ENCODE measurements around the gene CIC.

Gene CIC

DNA sequence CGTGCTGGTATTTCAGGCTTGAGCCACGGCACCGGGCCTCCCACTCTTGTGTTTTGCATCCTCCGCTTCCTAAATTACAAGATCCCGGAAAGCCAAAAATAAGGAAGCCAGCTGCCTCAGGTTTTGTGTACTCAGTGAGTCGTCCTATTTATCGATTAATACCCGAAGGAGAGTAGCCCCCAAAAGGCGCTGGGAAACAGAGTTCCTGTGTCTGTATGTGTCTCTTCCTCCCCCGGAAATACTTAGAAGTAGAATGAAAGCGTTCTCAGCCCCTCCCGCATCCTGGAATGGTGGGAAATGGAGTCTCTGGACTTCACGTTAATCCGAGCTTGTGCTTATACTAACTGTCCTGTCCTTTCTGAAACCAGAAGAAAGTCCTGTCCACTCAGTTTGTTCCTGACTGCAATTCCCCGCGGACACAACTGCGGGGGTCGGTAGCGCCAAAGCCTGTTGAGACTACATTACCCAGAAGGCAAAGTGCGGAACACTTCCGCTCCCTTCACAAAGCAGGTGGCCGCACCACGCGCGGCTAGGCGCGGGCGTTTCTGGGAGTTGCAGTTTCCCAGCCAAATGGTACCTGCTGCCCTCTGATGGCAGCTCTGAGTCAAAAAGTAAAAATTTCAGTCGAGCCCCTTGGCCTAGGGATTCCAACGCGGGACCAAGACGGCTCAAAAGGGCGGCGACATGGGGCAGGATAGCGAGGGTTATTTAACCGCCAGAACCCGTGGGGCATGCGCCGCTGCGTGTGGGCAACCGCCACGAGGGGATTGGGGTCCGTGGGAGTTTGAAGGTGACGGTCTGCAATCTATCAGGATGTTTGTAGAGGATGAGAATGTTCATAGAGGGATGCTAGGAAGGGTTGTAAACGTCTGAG is 24.5 kb upstream of the CIC start:
- DNase-seq = peak; percentile 96

GRCh38 chr19:42245231-42245630 is 23.8 kb upstream of the CIC start:
- no peak for DNase-seq

DNA sequence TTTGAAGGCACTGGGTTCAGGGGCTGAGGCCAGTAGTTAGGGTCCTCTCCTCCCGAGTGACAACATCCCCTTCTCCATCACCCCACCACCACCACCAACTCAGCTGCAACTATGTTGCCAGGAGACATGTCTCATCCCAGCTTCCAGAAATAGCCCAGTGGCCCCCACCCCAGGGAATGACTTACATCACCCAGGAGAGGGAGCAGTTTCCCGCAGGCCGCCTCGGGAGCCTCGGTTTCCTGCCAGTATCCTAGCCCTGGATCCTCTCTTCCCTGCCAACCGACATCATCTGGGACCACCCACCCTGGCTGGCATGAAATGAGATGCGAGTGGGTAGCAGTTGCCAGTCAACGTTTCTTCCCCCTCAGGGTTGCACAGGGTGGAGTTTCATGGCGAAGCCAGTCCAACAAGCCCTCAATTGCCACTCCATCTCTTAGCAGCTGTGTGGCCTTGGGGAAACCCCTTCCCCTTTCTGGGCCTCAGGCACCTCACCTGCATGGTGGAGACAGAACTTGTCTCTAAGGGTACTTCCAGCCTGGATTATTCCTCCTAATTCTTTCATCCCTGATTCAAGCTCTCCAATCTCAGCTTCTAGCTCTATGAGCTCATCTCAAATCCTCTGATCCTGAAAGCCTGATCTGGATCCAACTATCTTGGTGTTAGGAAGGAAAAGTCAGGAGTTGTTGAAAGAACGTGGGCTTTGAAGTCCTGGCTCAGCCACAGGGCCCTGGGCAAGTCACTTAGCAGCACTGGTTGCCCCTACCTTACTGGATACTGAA is 22.7 kb upstream of the CIC start:
- peak; percentile 80 for DNase-seq

- DNase-seq = peak; percentile 33
Observed at GRCh38 chr19:42246922-42247639, 22.0 kb upstream of the CIC start.

- no peak for DNase-seq
Observed at GRCh38 chr19:42247640-42248199, 21.3 kb upstream of the CIC start.

- no peak for DNase-seq
Observed at GRCh38 chr19:42248270-42249148, 20.5 kb upstream of the CIC start.

DNA sequence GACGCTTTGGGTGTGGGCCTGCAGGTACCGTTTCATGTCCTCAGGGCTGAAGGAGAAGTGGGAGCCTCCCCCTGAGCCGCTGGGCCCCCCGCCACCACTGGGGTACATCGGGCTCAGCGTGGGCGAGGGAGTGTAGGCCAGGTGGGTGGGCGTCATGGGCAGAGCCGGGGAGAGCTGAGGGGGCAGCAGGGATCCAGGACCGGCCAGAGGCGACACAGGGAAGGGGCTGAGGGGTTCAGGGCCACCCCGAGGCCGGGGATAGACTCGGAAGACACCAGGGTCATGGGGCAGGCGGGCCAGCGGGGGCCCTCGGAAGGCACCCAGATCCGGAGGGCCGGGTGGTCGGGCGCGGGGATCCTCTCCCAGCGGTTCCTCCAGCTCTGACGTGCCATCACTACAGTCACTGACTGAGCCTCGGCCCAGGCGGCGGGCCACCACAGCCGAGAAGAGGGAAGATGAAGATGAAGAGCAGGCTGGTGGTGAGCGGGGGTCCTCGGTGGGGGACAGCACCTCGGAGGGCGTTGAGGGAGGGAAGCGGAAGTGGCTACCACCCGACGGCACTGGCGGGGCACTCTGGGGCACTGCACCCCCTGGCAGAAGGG is 19.8 kb upstream of the CIC start:
- no peak for DNase-seq

DNA sequence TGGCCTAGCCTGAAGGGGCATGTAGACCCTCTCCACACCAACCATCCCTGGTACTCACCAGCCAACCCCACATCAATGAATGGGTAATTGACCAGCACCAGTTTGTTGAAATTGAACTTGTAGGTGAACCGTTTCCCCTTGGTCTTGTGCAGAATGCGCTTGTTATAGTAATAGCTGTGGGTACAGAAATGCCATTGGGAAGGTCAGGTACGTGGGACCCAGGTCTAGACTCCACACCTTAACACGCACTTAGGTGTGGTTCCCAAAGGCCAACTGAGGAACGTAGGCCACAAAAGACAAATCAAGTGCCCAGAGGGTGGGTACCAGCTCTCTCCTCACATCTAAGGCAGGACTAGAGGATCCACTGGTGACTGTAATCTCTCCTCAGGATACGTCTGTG is 19.3 kb upstream of the CIC start:
- no peak for DNase-seq

GRCh38 chr19:42250183-42250665 is 18.8 kb upstream of the CIC start:
- DNase-seq = no peak

DNA sequence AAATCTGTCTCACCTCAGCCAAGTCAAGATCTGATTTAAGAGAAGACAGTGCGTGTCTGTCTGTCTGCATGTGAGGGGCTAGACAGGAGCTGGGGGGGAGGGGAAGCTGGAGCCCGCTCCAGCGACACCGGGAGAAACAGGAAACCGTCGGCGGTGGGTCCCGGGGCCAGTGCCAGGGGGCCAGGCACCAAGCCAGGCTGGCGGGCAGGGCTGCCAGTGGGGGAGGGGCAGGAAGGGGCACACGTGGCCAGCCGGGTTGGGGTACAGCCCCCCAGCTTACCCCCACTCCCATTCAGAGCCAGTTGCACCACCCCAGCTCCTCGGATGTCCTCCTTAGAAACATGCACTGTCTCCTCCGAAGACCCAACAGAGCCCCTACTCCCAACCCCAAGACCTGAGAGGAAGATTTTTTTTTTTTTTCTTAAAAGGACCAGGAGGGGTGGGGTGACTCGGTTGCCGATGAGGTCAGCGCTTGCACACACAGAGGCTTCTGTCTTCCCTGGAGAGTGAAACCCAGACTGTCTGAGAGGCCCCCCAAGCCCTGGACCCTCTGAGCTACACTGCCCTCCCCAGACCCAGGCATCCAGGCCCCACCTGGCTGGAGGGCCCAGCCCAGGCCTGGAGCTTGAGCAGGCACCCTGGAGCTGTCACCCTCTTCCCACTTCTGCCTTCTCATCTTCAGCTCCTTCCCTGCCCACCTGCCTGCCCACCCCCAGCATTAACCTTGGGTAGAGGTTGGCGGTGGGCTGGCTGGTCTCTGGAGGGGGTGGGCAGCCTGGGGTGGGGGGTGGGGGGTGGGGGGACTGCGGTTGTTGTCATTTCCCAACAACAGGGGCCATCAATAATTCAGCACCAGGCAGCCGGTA is 18.2 kb upstream of the CIC start:
- DNase-seq = peak; percentile 40

- DNase-seq = no peak
Observed at GRCh38 chr19:42251572-42252358, 17.3 kb upstream of the CIC start.

DNA sequence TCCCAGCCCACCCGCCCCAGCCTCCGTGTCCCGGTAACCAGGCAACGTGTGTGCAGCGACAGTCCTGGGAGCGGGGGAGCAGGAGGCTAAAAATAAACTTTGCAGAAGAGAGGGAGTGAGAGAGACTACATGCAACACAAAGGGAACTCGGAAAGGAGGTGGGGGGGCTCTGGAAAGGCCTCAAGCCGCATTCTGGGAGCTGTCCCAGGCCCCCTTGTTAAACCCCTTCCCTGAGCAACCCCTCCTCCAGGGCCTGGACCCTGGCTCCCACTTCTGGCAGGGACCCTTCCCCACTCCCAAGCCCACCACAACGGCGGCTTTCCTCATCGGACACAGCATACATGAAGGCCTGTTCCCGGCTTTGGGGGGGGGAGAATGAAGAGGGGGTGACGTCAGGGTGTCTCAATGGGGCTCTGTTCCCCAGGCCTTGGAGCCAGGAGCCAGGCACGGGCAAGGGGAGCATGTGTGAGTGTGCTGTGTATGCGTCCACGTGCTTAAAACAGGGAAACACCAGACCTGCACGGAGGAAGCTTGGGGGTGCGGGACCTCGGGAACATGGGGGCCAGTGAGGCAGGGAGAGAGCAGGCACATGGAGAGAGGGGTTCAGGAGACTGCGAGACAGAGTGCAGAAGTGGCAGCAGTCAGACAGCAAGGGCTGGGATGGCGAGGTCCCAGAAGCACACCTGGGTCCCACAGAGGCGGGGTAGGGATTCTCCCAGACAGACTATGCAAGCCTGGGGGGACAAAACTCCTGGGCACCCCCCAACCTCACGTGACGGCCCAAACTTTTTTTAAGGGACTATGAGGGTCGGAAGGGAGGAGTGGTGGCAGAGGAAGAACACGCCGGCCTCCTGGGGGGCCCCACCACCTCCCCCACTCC is 16.4 kb upstream of the CIC start:
- DNase-seq = peak; percentile 71

DNA sequence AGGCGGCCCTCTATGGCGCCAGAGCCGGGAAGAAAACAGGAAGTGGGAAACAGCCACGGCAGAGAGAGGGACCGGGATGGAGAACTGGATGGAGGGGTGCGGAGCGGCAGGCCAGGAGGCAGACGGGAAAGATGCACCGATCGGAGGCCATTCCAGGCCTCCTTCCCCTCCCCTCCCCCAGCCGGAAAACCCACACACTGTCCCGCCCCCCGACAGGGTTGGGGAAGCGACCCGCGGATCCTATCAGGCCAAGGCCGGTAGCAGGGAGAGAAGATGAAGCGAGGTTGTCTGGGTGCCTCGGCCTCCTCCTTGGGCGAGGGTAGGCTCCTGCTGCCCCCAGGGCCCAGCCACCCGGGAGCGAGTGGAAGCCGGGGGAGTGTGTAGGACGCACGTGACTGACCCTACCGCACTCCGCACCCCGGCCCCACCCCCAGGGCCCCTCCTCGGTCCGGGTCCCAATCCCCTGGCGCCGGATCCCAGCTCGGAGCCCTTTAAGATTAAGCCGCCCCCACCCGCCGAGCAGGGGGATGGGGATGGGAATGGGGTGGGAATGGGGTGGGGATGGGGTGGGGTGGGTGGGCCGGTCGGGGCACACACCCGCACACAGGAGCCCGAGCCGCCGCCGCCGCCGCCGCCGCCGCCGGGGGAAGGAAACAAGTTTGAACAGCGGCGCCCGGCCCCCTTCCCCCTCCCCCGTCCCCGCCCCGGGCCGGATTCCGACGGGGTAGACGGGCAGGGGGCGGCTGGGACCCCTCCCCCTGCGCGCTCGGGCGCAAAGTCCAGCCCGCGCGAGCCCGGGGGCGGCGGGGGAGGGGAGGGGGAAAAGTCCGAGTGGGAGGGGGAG is 15.6 kb upstream of the CIC start:
- DNase-seq = peak; percentile 68

DNA sequence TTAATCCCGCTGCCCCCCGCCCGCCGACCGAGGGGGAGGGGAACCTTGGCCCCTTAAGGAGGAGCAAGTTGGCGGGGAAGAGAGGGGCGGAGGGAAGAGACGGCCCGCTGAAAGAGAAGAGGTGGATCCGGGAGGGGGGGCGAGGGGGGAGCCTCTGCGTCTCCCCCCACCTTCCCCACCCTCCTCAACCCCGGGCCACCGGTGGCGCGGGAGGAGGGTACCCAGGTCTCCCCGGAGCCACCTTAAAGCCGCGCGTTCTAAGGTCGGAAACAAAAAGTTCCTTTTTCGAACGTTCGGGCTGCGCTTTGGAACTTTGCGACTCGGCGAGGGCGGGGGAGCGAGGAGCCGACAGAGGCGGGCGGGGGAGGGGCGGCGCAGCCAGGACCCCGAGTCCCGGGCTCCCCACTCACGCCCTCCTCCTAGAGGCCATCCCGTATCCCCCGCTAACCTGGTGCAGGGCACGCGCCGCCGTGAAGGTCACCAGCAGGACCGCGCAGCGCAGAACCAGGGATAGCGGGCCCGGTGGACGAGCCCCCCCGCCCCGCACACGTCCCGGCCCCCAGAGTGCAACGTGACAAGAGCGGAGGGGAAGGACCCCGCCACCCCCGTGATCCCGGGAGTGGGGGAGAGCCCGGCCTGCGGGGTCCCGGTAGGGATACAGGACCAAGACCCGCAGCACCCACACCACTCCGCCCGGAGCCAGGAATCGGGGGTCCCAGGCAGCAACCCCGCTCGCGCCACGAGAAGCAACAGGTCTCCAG is 14.8 kb upstream of the CIC start:
- peak; percentile 65 for DNase-seq

GRCh38 chr19:42254850-42255765 is 13.9 kb upstream of the CIC start, which contains the start of gene ERF:
Gene ERF (minus strand): TSS chr19:42255128. CDS start chr19:42254999, 129 bp downstream.
- peak; percentile 90 for DNase-seq

Data from EL (cell line).